WTC11 (cell line): ENCODE measurements around the gene UBAC2. TPM values are rescaled to one million over a fixed set of nuclear protein-coding genes. Genes with fewer than 3 reads are reported as not detected.

ENCODE experiments used
- ATAC-seq: fragments of 200-7000 bp; cut with Tn5 transposase; 2 replicates; pipeline ENCODE4 v1.10.0; 2021; ENCODE audit warnings: mild to moderate bottlenecking, moderate library complexity
- CTCF ChIA-PET: fragments of 300-600 bp; sonication (Branson Sonifier 250); formaldehyde crosslinking; loops from one replicate; lab custom pipeline; 2021; ENCODE audit warnings: antibody characterized with exemption; lab: Charles Lee
- POLR2A ChIA-PET: fragments of 350-600 bp; sonication (Branson Sonifier 250); formaldehyde crosslinking; loops from one replicate; lab custom pipeline; 2021; ENCODE audit warnings: antibody characterized with exemption; lab: Charles Lee
- DNase-seq: peaks from one replicate; pipeline ENCODE4 v3.0.0; 2021; ENCODE audit warnings: low spot score
- H3K27ac Mint-ChIP-seq: 2 replicates; pipeline ENCODE4 v1.8.0; 2021; ENCODE audit warnings: mixed read lengths
- H3K27me3 Mint-ChIP-seq: 2 replicates; pipeline ENCODE4 v1.8.0; 2021; ENCODE audit warnings: low read depth, mild to moderate bottlenecking, moderate library complexity, mixed read lengths
- H3K36me3 Mint-ChIP-seq: 2 replicates; pipeline ENCODE4 v1.8.0; 2021; ENCODE audit warnings: mixed read lengths
- H3K4me1 Mint-ChIP-seq: 2 replicates; pipeline ENCODE4 v1.8.0; 2022; ENCODE audit warnings: mixed read lengths
- H3K4me3 Mint-ChIP-seq: 2 replicates; pipeline ENCODE4 v1.8.0; 2021; ENCODE audit warnings: mild to moderate bottlenecking, moderate library complexity, mixed read lengths
- H3K9me3 Mint-ChIP-seq: 2 replicates; pipeline ENCODE4 v1.8.0; 2021; ENCODE audit warnings: mixed read lengths
- AFF4 ChIP-seq: sonication (generic); formaldehyde crosslinking; IDR thresholded peaks from 2 replicates; pipeline ENCODE4 v1.8.1; 2023; ENCODE audit warnings: mild to moderate bottlenecking, missing genetic modification reagents, borderline replicate concordance
- AR ChIP-seq: fragments of 250-450 bp; sonication (Bioruptor Pico); IDR thresholded peaks from 2 replicates; pipeline ENCODE4 v1.9.0; 2021; ENCODE audit warnings: mild to moderate bottlenecking
- ATF6 ChIP-seq: sonication (generic); formaldehyde crosslinking; IDR thresholded peaks from 2 replicates; pipeline ENCODE4 v1.8.1; 2023; ENCODE audit warnings: mild to moderate bottlenecking, missing genetic modification reagents
- CTCF ChIP-seq: fragments of 200-600 bp; IDR thresholded peaks from 2 replicates; pipeline ENCODE4 v1.8.0; 2022; ENCODE audit warnings: antibody characterized with exemption
- HMGA2 ChIP-seq: fragments of 250-450 bp; sonication (Bioruptor Pico); IDR thresholded peaks from 2 replicates; pipeline ENCODE4 v1.4.0; 2021; ENCODE audit warnings: mild to moderate bottlenecking, moderate library complexity
- JAZF1 ChIP-seq: fragments of 250-450 bp; sonication (Bioruptor Pico); IDR thresholded peaks from 2 replicates; pipeline ENCODE4 v1.9.0; 2021; ENCODE audit warnings: moderate library complexity, mild to moderate bottlenecking, inconsistent platforms
- MLX ChIP-seq: sonication (generic); formaldehyde crosslinking; IDR thresholded peaks from 2 replicates; pipeline ENCODE4 v1.8.1; 2023; ENCODE audit warnings: mild to moderate bottlenecking, missing genetic modification reagents, moderate library complexity
- NR1H2 ChIP-seq: sonication (generic); formaldehyde crosslinking; IDR thresholded peaks from 2 replicates; pipeline ENCODE4 v1.9.0; 2021; ENCODE audit warnings: mild to moderate bottlenecking, moderate library complexity, missing genetic modification reagents
- NR3C1 ChIP-seq: sonication (generic); formaldehyde crosslinking; conservative IDR thresholded peaks from 2 replicates; pipeline ENCODE4 v1.8.1; 2023; ENCODE audit warnings: low read depth, mild to moderate bottlenecking, missing genetic modification reagents
- OVOL2 ChIP-seq: fragments of 250-450 bp; sonication (Bioruptor Pico); IDR thresholded peaks from 2 replicates; pipeline ENCODE4 v1.9.0; 2021; ENCODE audit warnings: mild to moderate bottlenecking, borderline replicate concordance
- SP1 ChIP-seq: sonication (generic); formaldehyde crosslinking; conservative IDR thresholded peaks from 2 replicates; pipeline ENCODE4 v1.8.1; 2022; ENCODE audit warnings: missing genetic modification reagents
- USF2 ChIP-seq: sonication (generic); formaldehyde crosslinking; IDR thresholded peaks from 2 replicates; pipeline ENCODE4 v1.8.1; 2023; ENCODE audit warnings: mild to moderate bottlenecking, missing genetic modification reagents, moderate library complexity
- ZBTB43 ChIP-seq: sonication (generic); formaldehyde crosslinking; IDR thresholded peaks from 2 replicates; pipeline ENCODE4 v1.8.1; 2023; ENCODE audit warnings: mild to moderate bottlenecking, missing genetic modification reagents
- ZNF263 ChIP-seq: sonication (generic); formaldehyde crosslinking; IDR thresholded peaks from 2 replicates; pipeline ENCODE4 v1.8.1; 2022; ENCODE audit warnings: low read depth, mild to moderate bottlenecking, moderate library complexity, missing genetic modification reagents
- ZSCAN18 ChIP-seq: fragments of 250-450 bp; sonication (Bioruptor Pico); IDR thresholded peaks from 2 replicates; pipeline ENCODE4 v2.1.2; 2022; ENCODE audit warnings: mild to moderate bottlenecking, moderate library complexity
- total RNA-seq: library from RNA; stranded (reverse); gene quantifications from 3 replicates; pipeline ENCODE4 v1.2.3, GENCODE V29; 2021

UBAC2 gene
- total RNA-seq, 1 experiment from 2014 or later, result 64.7 TPM

- no peak for TF ChIP-seq AR
- TF ChIP-seq AFF4 (CRISPR knock-in tag), result no peak
- TF ChIP-seq ZNF263 (CRISPR knock-in tag), result no peak
- no peak for TF ChIP-seq ZSCAN18 (CRISPR knock-in tag)
- no peak for TF ChIP-seq SP1 (CRISPR knock-in tag)
These were observed 70.6 kb downstream of the UBAC2 start (continued) for GRCh38 chr13:99271249-99271648.

- Mint-ChIP-seq H3K4me1 (peaks cover 17% of the 10 kb centered on the region), H3K4me3 (no peak overlapping the region), H3K27me3 (no peaks in the 10 kb centered on the region), H3K36me3 (peaks cover 5% of the 10 kb centered on the region), H3K27ac (no peak overlapping the region), H3K9me3 (peaks cover 5% of the 10 kb centered on the region; the same call in 1 of the 2 replicates)
- ATAC-seq (no peak), DNase-seq (no peak)
- POLR2A ChIA-PET, result no interaction called here
- CTCF ChIA-PET, result no interaction called here
- TF ChIP-seq AFF4 (CRISPR knock-in tag), result no peak
- no peak for TF ChIP-seq ATF6
- no peak for TF ChIP-seq OVOL2 (CRISPR knock-in tag)
- TF ChIP-seq NR1H2 (CRISPR knock-in tag), result no peak
- no peak for TF ChIP-seq MLX (CRISPR knock-in tag)
- TF ChIP-seq CTCF, result no peak
- TF ChIP-seq USF2, result no peak
- TF ChIP-seq NR3C1 (CRISPR knock-in tag), result no peak
- no peak for TF ChIP-seq JAZF1
- no peak for TF ChIP-seq ZBTB43 (CRISPR knock-in tag)
- no peak for TF ChIP-seq HMGA2 (CRISPR knock-in tag)
These were observed 71.8 kb downstream of the UBAC2 start for GRCh38 chr13:99272481-99272880.
